Panc1 (cell line): ENCODE measurements around the gene FBXW12.

Experiments
- POLR2AphosphoS5 ChIP-seq: IDR thresholded peaks from 2 replicates; pipeline ENCODE4 v1.6.1; 2012; ENCODE audit warnings: mild to moderate bottlenecking, low read depth, low read length, moderate library complexity
- TF ChIP-seq, protein P1 (sequence below): fragments of 450-650 bp; IDR thresholded peaks from 2 replicates; pipeline ENCODE4 v1.5.1; 2017; ENCODE audit warnings: mild to moderate bottlenecking

DNA sequence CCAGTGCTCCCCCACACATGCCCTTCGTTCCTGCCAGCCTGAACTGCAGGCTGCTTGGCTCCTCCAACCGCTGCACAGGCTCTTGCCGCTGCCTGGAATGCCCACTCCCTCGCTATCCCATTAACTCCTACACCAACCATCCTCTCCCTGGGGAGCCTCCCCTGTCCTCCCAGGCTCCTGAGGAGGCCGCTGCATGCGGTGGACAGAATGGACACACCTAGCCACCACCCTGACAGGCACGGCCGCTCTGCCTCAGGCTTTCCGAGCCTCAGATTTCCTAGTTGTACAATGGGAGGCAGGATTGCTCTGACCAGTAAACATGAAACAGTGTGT, 55.6 kb downstream of the FBXW12 start:
- TF ChIP-seq, protein P1, sequence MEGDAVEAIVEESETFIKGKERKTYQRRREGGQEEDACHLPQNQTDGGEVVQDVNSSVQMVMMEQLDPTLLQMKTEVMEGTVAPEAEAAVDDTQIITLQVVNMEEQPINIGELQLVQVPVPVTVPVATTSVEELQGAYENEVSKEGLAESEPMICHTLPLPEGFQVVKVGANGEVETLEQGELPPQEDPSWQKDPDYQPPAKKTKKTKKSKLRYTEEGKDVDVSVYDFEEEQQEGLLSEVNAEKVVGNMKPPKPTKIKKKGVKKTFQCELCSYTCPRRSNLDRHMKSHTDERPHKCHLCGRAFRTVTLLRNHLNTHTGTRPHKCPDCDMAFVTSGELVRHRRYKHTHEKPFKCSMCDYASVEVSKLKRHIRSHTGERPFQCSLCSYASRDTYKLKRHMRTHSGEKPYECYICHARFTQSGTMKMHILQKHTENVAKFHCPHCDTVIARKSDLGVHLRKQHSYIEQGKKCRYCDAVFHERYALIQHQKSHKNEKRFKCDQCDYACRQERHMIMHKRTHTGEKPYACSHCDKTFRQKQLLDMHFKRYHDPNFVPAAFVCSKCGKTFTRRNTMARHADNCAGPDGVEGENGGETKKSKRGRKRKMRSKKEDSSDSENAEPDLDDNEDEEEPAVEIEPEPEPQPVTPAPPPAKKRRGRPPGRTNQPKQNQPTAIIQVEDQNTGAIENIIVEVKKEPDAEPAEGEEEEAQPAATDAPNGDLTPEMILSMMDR, result no peak
- TF ChIP-seq POLR2AphosphoS5, result no peak
